OCI-LY3 (cell line): ENCODE data around the gene MGAT4A.

ENCODE experiments used
- H2AFZ ChIP-seq: fragments of 200-600, 300-600 bp; shearing (Covaris generic); 2 replicates; pipeline ENCODE4 v1.6.0; 2014; ENCODE audit warnings: antibody characterized with exemption, low read depth, low read length
- H3K27ac ChIP-seq: fragments of 200-600, 300-600 bp; sonication (generic); 2 replicates; pipeline ENCODE4 v1.5.1; 2014; ENCODE audit warnings: mild to moderate bottlenecking, low read length, moderate library complexity, mixed read lengths
- H3K27me3 ChIP-seq: fragments of 200-600, 300-600 bp; sonication (generic); 2 replicates; pipeline ENCODE4 v1.6.1; 2014; ENCODE audit warnings: low read depth, low read length, mixed read lengths
- H3K36me3 ChIP-seq: fragments of 200-600, 300-600 bp; sonication (generic); replicated peaks from 2 replicates; pipeline ENCODE3; 2014; ENCODE audit warnings: low read depth, low read length, mixed read lengths
- H3K4me1 ChIP-seq: fragments of 300-600, 200-600 bp; sonication (generic); 2 replicates; pipeline ENCODE4 v1.6.1; 2014; ENCODE audit warnings: low read length, mixed read lengths
- H3K4me2 ChIP-seq: fragments of 200-600, 300-600 bp; sonication (generic); 2 replicates; pipeline ENCODE4 v1.6.1; 2014; ENCODE audit warnings: low read length, mixed read lengths
- H3K4me3 ChIP-seq: fragments of 300-600, 200-600 bp; sonication (generic); 2 replicates; pipeline ENCODE4 v1.5.1; 2014; ENCODE audit warnings: antibody characterized with exemption, mild to moderate bottlenecking, low read length, moderate library complexity
- H3K79me2 ChIP-seq: fragments of 300-600, 200-600 bp; shearing (Covaris generic); 2 replicates; pipeline ENCODE4 v1.6.1; 2014; ENCODE audit warnings: mild to moderate bottlenecking, low read length, mixed read lengths
- H3K9ac ChIP-seq: fragments of 300-600, 200-600 bp; shearing (Covaris generic); 2 replicates; pipeline ENCODE4 v1.6.0; 2014; ENCODE audit warnings: mild to moderate bottlenecking, low read length, moderate library complexity
- H3K9me3 ChIP-seq: fragments of 200-600, 300-600 bp; shearing (Covaris generic); 2 replicates; pipeline ENCODE4 v1.6.1; 2014; ENCODE audit warnings: low read length, mixed read lengths; ENCODE audit not compliant: insufficient read depth
- H4K20me1 ChIP-seq: fragments of 200-600, 300-600 bp; sonication (generic); 2 replicates; pipeline ENCODE4 v1.6.1; 2016; ENCODE audit warnings: low read length, mixed read lengths; ENCODE audit not compliant: insufficient read depth
- CTCF ChIP-seq: fragments of 200-600, 300-600 bp; sonication (generic); IDR thresholded peaks from 2 replicates; pipeline ENCODE4 v1.5.1; 2014; ENCODE audit warnings: antibody characterized with exemption, low read length, low read depth
- EZH2phosphoT487 ChIP-seq: fragments of 200-600 bp; shearing (Covaris generic); IDR thresholded peaks from 2 replicates; pipeline ENCODE4 v1.6.1; 2018; ENCODE audit warnings: antibody characterized with exemption, mixed run types, low read depth

MGAT4A gene

GRCh38 chr2:98576666-98577312 is 154.1 kb downstream of the MGAT4A start:
- Histone ChIP-seq H2AFZ (no peak overlapping the region), H3K4me3 (no peak overlapping the region), H3K9me3 (no peaks in the 10 kb centered on the region), H3K27ac (no peak overlapping the region), H3K79me2 (no peaks in the 10 kb centered on the region), H3K4me2 (no peak overlapping the region), H4K20me1 (no peaks in the 10 kb centered on the region), H3K36me3 (no peaks in the 10 kb centered on the region), H3K27me3 (no peaks in the 10 kb centered on the region), H3K4me1 (peaks cover 5% of the 10 kb centered on the region; the same call in 1 of the 2 replicates), H3K9ac (no peak overlapping the region)
- TF ChIP-seq CTCF (no peak), EZH2phosphoT487 (no peak)

- Histone ChIP-seq H3K4me2 (no peak overlapping the region), H4K20me1 (no peaks in the 10 kb centered on the region), H3K9me3 (no peaks in the 10 kb centered on the region), H3K4me1 (no peaks in the 10 kb centered on the region), H3K27me3 (no peaks in the 10 kb centered on the region), H3K79me2 (no peaks in the 10 kb centered on the region), H3K9ac (no peak overlapping the region), H3K36me3 (peaks cover 3% of the 10 kb centered on the region), H3K4me3 (no peak overlapping the region), H3K27ac (no peak overlapping the region), H2AFZ (no peak overlapping the region)
- TF ChIP-seq CTCF, result no peak
- no peak for TF ChIP-seq EZH2phosphoT487
These were observed 157.5 kb downstream of the MGAT4A start for GRCh38 chr2:98573426-98573825.

GRCh38 chr2:98572676-98573075 is 158.3 kb downstream of the MGAT4A start:
- H2AFZ ChIP-seq, result no peak overlapping the region
- H3K4me3 ChIP-seq, result no peak overlapping the region
- H3K9ac ChIP-seq, result no peak overlapping the region
- TF ChIP-seq EZH2phosphoT487 (no peak), CTCF (no peak)
- no peak overlapping the region for H3K4me2 ChIP-seq
- no peaks in the 10 kb centered on the region for H3K9me3 ChIP-seq
- H4K20me1 ChIP-seq, result no peaks in the 10 kb centered on the region
- no peaks in the 10 kb centered on the region for H3K79me2 ChIP-seq
- H3K36me3 ChIP-seq, result peaks cover 3% of the 10 kb centered on the region
- H3K4me1 ChIP-seq, result no peaks in the 10 kb centered on the region
- no peaks in the 10 kb centered on the region for H3K27me3 ChIP-seq
- no peak overlapping the region for H3K27ac ChIP-seq

- Histone ChIP-seq H3K36me3 (peaks cover 3% of the 10 kb centered on the region), H3K9me3 (no peaks in the 10 kb centered on the region), H3K4me1 (no peaks in the 10 kb centered on the region), H3K27me3 (no peaks in the 10 kb centered on the region), H3K4me2 (no peak overlapping the region), H4K20me1 (no peaks in the 10 kb centered on the region), H2AFZ (no peak overlapping the region), H3K27ac (no peak overlapping the region), H3K79me2 (no peaks in the 10 kb centered on the region), H3K9ac (no peak overlapping the region), H3K4me3 (no peak overlapping the region)
- TF ChIP-seq CTCF, result no peak
- no peak for TF ChIP-seq EZH2phosphoT487
These were observed 158.7 kb downstream of the MGAT4A start for GRCh38 chr2:98572211-98572610.
